Fibroblast of villous mesenchyme (primary cell): ENCODE data around the gene KIF6. TPM values are rescaled to one million over a fixed set of nuclear protein-coding genes. Genes with fewer than 3 reads are reported as not detected.

Experiments
- DNase-seq: peaks from one replicate; pipeline ENCODE4 v3.0.0-alpha.2; 2010; ENCODE audit warnings: low read depth
- H3K4me3 ChIP-seq: 2 replicates; pipeline ENCODE4 v1.5.1; 2011; ENCODE audit warnings: low read depth, mild to moderate bottlenecking, low read length
- CTCF ChIP-seq: IDR thresholded peaks from 2 replicates; pipeline ENCODE4 v1.5.1; 2012; ENCODE audit warnings: low read depth, mild to moderate bottlenecking, low read length; ENCODE audit not compliant: insufficient read depth
- total RNA-seq: library from RNA; depleted of rRNA; stranded (reverse); fragments of >200 nt; gene quantifications from 2 replicates; pipeline ENCODE4 v1.2.3, GENCODE V29; 2012

The KIF6 gene
- total RNA-seq, 1 donor, result 0.43 TPM

- DNase-seq, result no peak
- TF ChIP-seq CTCF, result no peak
- H3K4me3 ChIP-seq, result no peak overlapping the region
Measured at GRCh38 chr6:39430446-39430845, 294.8 kb downstream of the KIF6 start.

- H3K4me3 ChIP-seq, result no peak overlapping the region
- no peak for DNase-seq
- no peak for TF ChIP-seq CTCF
Measured at GRCh38 chr6:39428816-39429215, 296.4 kb downstream of the KIF6 start.

GRCh38 chr6:39428152-39428551 is 297.1 kb downstream of the KIF6 start:
- TF ChIP-seq CTCF, result no peak
- H3K4me3 ChIP-seq, result no peak overlapping the region
- no peak for DNase-seq

- peak; percentile 12 for DNase-seq
- H3K4me3 ChIP-seq, result no peak overlapping the region
- no peak for TF ChIP-seq CTCF
Measured at GRCh38 chr6:39426073-39426456, 299.1 kb downstream of the KIF6 start.

- no peak for DNase-seq
- no peak for TF ChIP-seq CTCF
- no peak overlapping the region for H3K4me3 ChIP-seq
Measured at GRCh38 chr6:39425346-39426072, 299.7 kb downstream of the KIF6 start.

- no peak for TF ChIP-seq CTCF
- no peak overlapping the region for H3K4me3 ChIP-seq
- no peak for DNase-seq
Measured at GRCh38 chr6:39424831-39425230, 300.4 kb downstream of the KIF6 start.

- no peak for DNase-seq
- no peak for TF ChIP-seq CTCF
- H3K4me3 ChIP-seq, result no peak overlapping the region
Measured at GRCh38 chr6:39422238-39422637, 303.0 kb downstream of the KIF6 start.
